H9 (cell line): ENCODE data around the gene RNF32. TPM values are rescaled to one million over a fixed set of nuclear protein-coding genes. Genes with fewer than 3 reads are reported as not detected.
"Not testable (repeated sequence)": the region's sequence is repeated elsewhere in the genome, so short reads cannot be mapped to it uniquely, and the experiment has no call there.

ENCODE experiments used
- DNase-seq: peaks from one replicate; pipeline ENCODE4 v3.0.0-alpha.2; 2017
- H2AFZ ChIP-seq: one replicate; pipeline ENCODE4 v1.6.1; 2013; ENCODE audit warnings: mild to moderate bottlenecking, low read length, control low read depth, moderate library complexity
- H2AK5ac ChIP-seq: 2 replicates; pipeline ENCODE4 v1.6.1; 2013; ENCODE audit warnings: low read length, control low read depth, mixed read lengths; ENCODE audit not compliant: insufficient read length
- H2BK120ac ChIP-seq: one replicate; pipeline ENCODE4 v1.6.1; 2013; ENCODE audit warnings: low read depth, mild to moderate bottlenecking, low read length, control low read depth, inconsistent platforms; ENCODE audit not compliant: poor library complexity, severe bottlenecking
- H2BK12ac ChIP-seq: 2 replicates; pipeline ENCODE4 v1.6.1; 2013; ENCODE audit warnings: low read length, control low read depth, mixed read lengths, low read depth; ENCODE audit not compliant: insufficient read length
- H2BK15ac ChIP-seq: 2 replicates; pipeline ENCODE4 v1.6.1; 2013; ENCODE audit warnings: low read depth, low read length, control low read depth
- H2BK20ac ChIP-seq: one replicate; pipeline ENCODE4 v1.6.1; 2013; ENCODE audit warnings: low read depth, mild to moderate bottlenecking, low read length, control low read depth, inconsistent platforms; ENCODE audit not compliant: poor library complexity, severe bottlenecking
- H2BK5ac ChIP-seq: 2 replicates; pipeline ENCODE4 v1.6.1; 2013; ENCODE audit warnings: low read length, control low read depth, mixed read lengths; ENCODE audit not compliant: insufficient read length
- H3K14ac ChIP-seq: 2 replicates; pipeline ENCODE4 v1.6.1; 2013; ENCODE audit warnings: low read length, control low read depth; ENCODE audit not compliant: insufficient read depth
- H3K18ac ChIP-seq: 2 replicates; pipeline ENCODE4 v1.6.1; 2013; ENCODE audit warnings: low read depth, mild to moderate bottlenecking, mixed read lengths, low read length, control low read depth; ENCODE audit not compliant: insufficient read length
- H3K23ac ChIP-seq: 2 replicates; pipeline ENCODE4 v1.6.1; 2013; ENCODE audit warnings: low read length, control low read depth, mixed read lengths, low read depth; ENCODE audit not compliant: insufficient read length
- H3K23me2 ChIP-seq: 2 replicates; pipeline ENCODE4 v1.6.1; 2013; ENCODE audit warnings: low read depth, mild to moderate bottlenecking, mixed read lengths, low read length, control low read depth; ENCODE audit not compliant: insufficient read length, poor library complexity, severe bottlenecking
- H3K27ac ChIP-seq: 2 replicates; pipeline ENCODE4 v1.5.1; 2013; ENCODE audit warnings: low read length, control low read depth, mixed read lengths, low read depth; ENCODE audit not compliant: insufficient read length
- H3K27me3 ChIP-seq: 2 replicates; pipeline ENCODE4 v1.6.1; 2013; ENCODE audit warnings: low read length, control low read depth, inconsistent platforms; ENCODE audit not compliant: insufficient read depth
- H3K4ac ChIP-seq: 2 replicates; pipeline ENCODE4 v1.6.1; 2013; ENCODE audit warnings: low read depth, mild to moderate bottlenecking, control low read depth, inconsistent platforms, low read length, moderate library complexity
- H3K4me1 ChIP-seq: 2 replicates; pipeline ENCODE4 v1.6.1; 2013; ENCODE audit warnings: low read length, control low read depth, inconsistent platforms; ENCODE audit not compliant: insufficient read depth
- H3K4me2 ChIP-seq: 2 replicates; pipeline ENCODE4 v1.6.1; 2013; ENCODE audit warnings: low read length, control low read depth, mixed read lengths; ENCODE audit not compliant: insufficient read length, insufficient read depth
- H3K56ac ChIP-seq: 2 replicates; pipeline ENCODE4 v1.6.1; 2013; ENCODE audit warnings: low read depth, mild to moderate bottlenecking, mixed read lengths, low read length, control low read depth; ENCODE audit not compliant: insufficient read length
- H3K79me1 ChIP-seq: 2 replicates; pipeline ENCODE4 v1.6.1; 2013; ENCODE audit warnings: low read depth, mild to moderate bottlenecking, moderate library complexity, low read length, control low read depth, inconsistent platforms; ENCODE audit not compliant: insufficient read depth, poor library complexity, severe bottlenecking
- H3K79me2 ChIP-seq: 2 replicates; pipeline ENCODE4 v1.6.1; 2013; ENCODE audit warnings: low read length, control low read depth, inconsistent platforms; ENCODE audit not compliant: insufficient read depth
- H3K9ac ChIP-seq: 2 replicates; pipeline ENCODE4 v1.6.1; 2013; ENCODE audit warnings: low read length, control low read depth, mixed read lengths; ENCODE audit not compliant: insufficient read length; ENCODE audit errors: extremely low read depth
- H3K9me3 ChIP-seq: one replicate; pipeline ENCODE4 v1.6.1; 2013; ENCODE audit warnings: low read depth, low read length, inconsistent platforms; ENCODE audit not compliant: control insufficient read depth
- H3T11ph ChIP-seq: one replicate; pipeline ENCODE4 v1.6.1; 2013; ENCODE audit warnings: mild to moderate bottlenecking, low read length, control low read depth, inconsistent platforms
- H4K20me1 ChIP-seq: one replicate; pipeline ENCODE4 v1.6.1; 2013; ENCODE audit not compliant: control insufficient read depth, insufficient read length, insufficient read depth
- H4K5ac ChIP-seq: 2 replicates; pipeline ENCODE4 v1.6.1; 2013; ENCODE audit warnings: low read depth, mild to moderate bottlenecking, mixed read lengths, low read length, control low read depth; ENCODE audit not compliant: insufficient read length
- H4K8ac ChIP-seq: replicated peaks from 2 replicates; pipeline ENCODE4 v1.6.1; 2013; ENCODE audit warnings: low read length, control low read depth, mixed read lengths, low read depth; ENCODE audit not compliant: insufficient read length
- H4K91ac ChIP-seq: 2 replicates; pipeline ENCODE4 v1.6.1; 2013; ENCODE audit warnings: low read depth, mild to moderate bottlenecking, moderate library complexity, mixed read lengths, low read length, control low read depth; ENCODE audit not compliant: insufficient read length
- H3K27ac Mint-ChIP-seq, 3 experiments: 2 replicates in 2 of 3; 3 replicates in 1 of 3; pipeline ENCODE4 v1.8.0; 2020 to 2021; ENCODE audit warnings: mixed read lengths in 3 of 3, mild to moderate bottlenecking in 1 of 3, moderate library complexity in 1 of 3
- H3K27me3 Mint-ChIP-seq: 2 replicates; pipeline ENCODE4 v1.8.0; 2021; ENCODE audit warnings: low read depth, mild to moderate bottlenecking, moderate library complexity, mixed read lengths
- H3K36me3 Mint-ChIP-seq, 3 experiments: 2 replicates in 2 of 3; 3 replicates in 1 of 3; pipeline ENCODE4 v1.8.0; 2020 to 2021; ENCODE audit warnings: low read depth in 3 of 3, mixed read lengths in 3 of 3; ENCODE audit not compliant: insufficient read depth in 1 of 3
- H3K4me1 Mint-ChIP-seq, 2 experiments: 2 replicates each; pipeline ENCODE4 v1.8.0; 2020; ENCODE audit warnings: mixed read lengths in 2 of 2
- H3K4me3 Mint-ChIP-seq, 2 experiments: 2 replicates in 1 of 2; 3 replicates in 1 of 2; pipeline ENCODE4 v1.8.0; 2020 to 2021; ENCODE audit warnings: mild to moderate bottlenecking in 2 of 2, mixed read lengths in 2 of 2, moderate library complexity in 1 of 2
- H3K9me3 Mint-ChIP-seq, 2 experiments: 2 replicates in 1 of 2; 3 replicates in 1 of 2; pipeline ENCODE4 v1.8.0; 2020; ENCODE audit warnings: mild to moderate bottlenecking in 2 of 2, mixed read lengths in 2 of 2, moderate library complexity in 1 of 2
- WGBS: extraction: QIAGEN DNeasy Blood & Tissue Kit; methylation state at CpG from one replicate; pipeline ENCODE4 v1.1.7; 2013; ENCODE audit warnings: missing lambda C conversion rate, low lambda C conversion rate, mixed read lengths; ENCODE audit not compliant: insufficient read length; ENCODE audit errors: extremely low coverage; 5-methylcytosine and 5-hydroxymethylcytosine counted together
- total RNA-seq: library from RNA; stranded (reverse); gene quantifications from 2 replicates; pipeline ENCODE4 v1.2.1, GENCODE V29; 2021
- TF ChIP-seq, protein P1 (sequence below): fragments of 200-600 bp; sonication (generic); conservative IDR thresholded peaks from 3 replicates; pipeline ENCODE4 v1.8.0; 2021; ENCODE audit warnings: antibody characterized with exemption, mild to moderate bottlenecking

RNF32 gene
- total RNA-seq, 1 experiment from 2014 or later: 0.90 TPM

DNA sequence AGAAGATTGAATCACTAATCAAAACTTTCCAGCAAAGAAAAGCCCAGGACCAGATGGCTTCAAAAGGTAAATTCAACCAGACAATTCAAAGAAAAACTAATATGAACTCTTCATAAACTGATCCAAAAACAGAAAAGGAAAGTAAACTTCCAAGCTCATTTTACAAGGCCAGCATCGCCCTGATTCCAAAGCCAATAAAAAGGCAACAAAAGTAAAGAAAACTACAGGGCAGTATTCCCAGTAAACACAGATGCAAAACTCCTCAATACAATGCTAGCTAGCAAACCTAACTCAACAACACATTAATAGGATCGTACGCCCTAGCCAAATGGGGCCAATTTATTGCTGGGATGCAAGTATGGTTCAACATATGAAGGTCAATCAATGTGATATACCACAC lies 53.1 kb downstream of the RNF32 start:
- H4K5ac ChIP-seq: no peak overlapping the region
- no peak for DNase-seq
- no peaks in the 10 kb centered on the region for H3K79me2 ChIP-seq
- no peak overlapping the region for H4K91ac ChIP-seq
- H3K4me1 Mint-ChIP-seq: no peaks in the 10 kb centered on the region
- H3K79me1 ChIP-seq: no peaks in the 10 kb centered on the region
- no peak overlapping the region for H3K23ac ChIP-seq
- no CpG with 5 or more reads among the region's 3 CpGs for WGBS
- H3K14ac ChIP-seq: no peak overlapping the region
- H3K4me3 Mint-ChIP-seq: no peak overlapping the region
- no peak overlapping the region for H3K27ac ChIP-seq
- TF ChIP-seq, protein P1, sequence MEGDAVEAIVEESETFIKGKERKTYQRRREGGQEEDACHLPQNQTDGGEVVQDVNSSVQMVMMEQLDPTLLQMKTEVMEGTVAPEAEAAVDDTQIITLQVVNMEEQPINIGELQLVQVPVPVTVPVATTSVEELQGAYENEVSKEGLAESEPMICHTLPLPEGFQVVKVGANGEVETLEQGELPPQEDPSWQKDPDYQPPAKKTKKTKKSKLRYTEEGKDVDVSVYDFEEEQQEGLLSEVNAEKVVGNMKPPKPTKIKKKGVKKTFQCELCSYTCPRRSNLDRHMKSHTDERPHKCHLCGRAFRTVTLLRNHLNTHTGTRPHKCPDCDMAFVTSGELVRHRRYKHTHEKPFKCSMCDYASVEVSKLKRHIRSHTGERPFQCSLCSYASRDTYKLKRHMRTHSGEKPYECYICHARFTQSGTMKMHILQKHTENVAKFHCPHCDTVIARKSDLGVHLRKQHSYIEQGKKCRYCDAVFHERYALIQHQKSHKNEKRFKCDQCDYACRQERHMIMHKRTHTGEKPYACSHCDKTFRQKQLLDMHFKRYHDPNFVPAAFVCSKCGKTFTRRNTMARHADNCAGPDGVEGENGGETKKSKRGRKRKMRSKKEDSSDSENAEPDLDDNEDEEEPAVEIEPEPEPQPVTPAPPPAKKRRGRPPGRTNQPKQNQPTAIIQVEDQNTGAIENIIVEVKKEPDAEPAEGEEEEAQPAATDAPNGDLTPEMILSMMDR: no peak
- no peak overlapping the region for H3K4ac ChIP-seq
- H3K4me1 ChIP-seq: no peaks in the 10 kb centered on the region
- H3K27me3 ChIP-seq: no peaks in the 10 kb centered on the region
- H3K23me2 ChIP-seq: no peaks in the 10 kb centered on the region
- no peak overlapping the region for H2AFZ ChIP-seq
- H2BK5ac ChIP-seq: no peak overlapping the region
- no peaks in the 10 kb centered on the region for H4K20me1 ChIP-seq
- no peak overlapping the region for H2BK12ac ChIP-seq
- no peak overlapping the region for H3K18ac ChIP-seq
- H2BK120ac ChIP-seq: no peak overlapping the region
- peaks cover 8% of the 10 kb centered on the region for H3K9me3 ChIP-seq
- no peak overlapping the region for H2AK5ac ChIP-seq
- no peak overlapping the region for H3K4me2 ChIP-seq
- H3K27me3 Mint-ChIP-seq: peaks cover 4% of the 10 kb centered on the region
- no peak overlapping the region for H2BK15ac ChIP-seq
- no peak overlapping the region for H3T11ph ChIP-seq
- H3K27ac Mint-ChIP-seq: no peak overlapping the region
- no peak overlapping the region for H4K8ac ChIP-seq
- H2BK20ac ChIP-seq: no peak overlapping the region
- H3K36me3 Mint-ChIP-seq: peaks cover 29 to 33% (median 31%) of the 10 kb centered on the region in 3 experiments
- H3K9me3 Mint-ChIP-seq: peaks cover 29% of the 10 kb centered on the region in 2 experiments
- no peak overlapping the region for H3K56ac ChIP-seq
- no peak overlapping the region for H3K9ac ChIP-seq

DNA sequence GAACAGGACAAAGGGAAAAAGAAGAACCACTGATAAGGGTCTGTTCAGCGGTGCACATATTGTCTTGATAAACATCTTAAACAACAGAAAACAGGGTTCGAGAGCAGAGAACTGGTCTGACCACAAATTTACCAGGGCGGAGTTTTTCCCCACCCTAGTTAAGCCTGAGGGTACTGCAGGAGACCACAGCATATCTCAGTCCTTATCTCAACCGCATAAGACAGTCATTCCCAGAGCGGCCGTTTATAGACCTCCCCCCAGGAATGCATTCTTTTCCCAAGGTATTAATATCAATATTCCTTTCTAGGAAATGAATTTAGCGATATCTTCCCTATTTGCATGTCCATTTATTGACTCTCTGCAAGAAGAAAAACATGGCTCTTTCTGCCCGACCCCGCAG lies 56.7 kb downstream of the RNF32 start:
- not testable (repeated sequence) for H3K4me3 Mint-ChIP-seq, H3K14ac ChIP-seq, H3K79me2 ChIP-seq, DNase-seq, H2BK5ac ChIP-seq, H3K9ac ChIP-seq, H3K4ac ChIP-seq, H3K27ac ChIP-seq, H3K23me2 ChIP-seq, H3K27ac Mint-ChIP-seq, H2BK12ac ChIP-seq, H3K4me1 ChIP-seq, H4K5ac ChIP-seq, H2BK15ac ChIP-seq, H2BK20ac ChIP-seq, H2AK5ac ChIP-seq, H3K23ac ChIP-seq, H3K4me2 ChIP-seq, H2AFZ ChIP-seq, H3K27me3 Mint-ChIP-seq, H3K27me3 ChIP-seq, H3K56ac ChIP-seq, H3K9me3 ChIP-seq, H2BK120ac ChIP-seq, H3K18ac ChIP-seq, H4K20me1 ChIP-seq, H3T11ph ChIP-seq, H3K79me1 ChIP-seq, H4K8ac ChIP-seq, H4K91ac ChIP-seq, H3K4me1 Mint-ChIP-seq
- peaks cover 48 to 56% (median 54%) of the 10 kb centered on the region in 3 experiments for H3K36me3 Mint-ChIP-seq
- no CpG with 5 or more reads among the region's 9 CpGs for whole genome bisulfite sequencing
- peaks cover 39 to 50% of the 10 kb centered on the region in 2 experiments for H3K9me3 Mint-ChIP-seq
